GM19023 (cell line): Measurements from ENCODE around the gene HEATR5A.
"Not testable (repeated sequence)": the region's sequence is repeated elsewhere in the genome, so short reads cannot be mapped to it uniquely, and the experiment has no call there.

Source experiments
- ATAC-seq: cut with Tn5 transposase; IDR thresholded peaks from one replicate; pipeline ENCODE4 v1.9.1; 2021; ENCODE audit warnings: mild to moderate bottlenecking, moderate library complexity; ENCODE audit not compliant: unreplicated experiment

Gene HEATR5A

DNA sequence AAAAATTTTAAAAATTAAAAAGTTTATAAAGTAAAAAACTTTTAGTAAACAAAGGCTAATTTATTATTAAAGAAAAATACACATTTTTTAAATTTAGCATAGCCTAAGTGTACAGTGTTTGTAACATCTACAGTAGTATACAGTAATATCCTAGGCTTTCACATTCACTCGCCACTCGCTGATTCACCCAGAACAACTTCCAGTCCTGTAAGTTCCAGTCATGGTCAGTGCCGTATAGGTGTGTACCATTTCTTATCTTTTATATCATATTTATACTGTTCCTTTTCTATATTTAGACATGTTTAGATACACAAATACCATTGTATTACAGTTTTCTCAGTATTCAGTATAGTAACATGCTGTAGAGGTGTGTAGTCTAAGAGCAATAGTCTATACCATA, 28.9 kb downstream of the HEATR5A start:
- no peak for ATAC-seq

DNA sequence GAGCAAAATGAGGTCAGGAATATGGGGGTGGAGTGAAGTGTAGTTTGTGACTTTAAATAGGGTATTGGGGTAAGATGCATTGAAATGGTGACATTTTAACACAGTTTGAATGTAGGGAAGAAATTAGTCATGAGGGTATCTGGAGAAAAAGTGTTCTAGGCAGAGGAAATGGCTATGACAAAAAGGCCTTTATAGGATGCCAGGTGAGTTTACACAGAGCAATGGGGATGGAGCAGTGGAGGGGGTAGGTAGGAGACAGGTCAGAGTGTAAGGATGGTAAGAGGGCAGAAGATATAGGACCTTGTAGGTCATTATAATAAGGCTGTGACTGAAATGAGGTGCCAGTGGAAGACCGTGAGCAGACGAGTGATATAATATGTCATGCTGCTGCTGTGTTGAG, 30.4 kb downstream of the HEATR5A start:
- ATAC-seq = no peak

DNA sequence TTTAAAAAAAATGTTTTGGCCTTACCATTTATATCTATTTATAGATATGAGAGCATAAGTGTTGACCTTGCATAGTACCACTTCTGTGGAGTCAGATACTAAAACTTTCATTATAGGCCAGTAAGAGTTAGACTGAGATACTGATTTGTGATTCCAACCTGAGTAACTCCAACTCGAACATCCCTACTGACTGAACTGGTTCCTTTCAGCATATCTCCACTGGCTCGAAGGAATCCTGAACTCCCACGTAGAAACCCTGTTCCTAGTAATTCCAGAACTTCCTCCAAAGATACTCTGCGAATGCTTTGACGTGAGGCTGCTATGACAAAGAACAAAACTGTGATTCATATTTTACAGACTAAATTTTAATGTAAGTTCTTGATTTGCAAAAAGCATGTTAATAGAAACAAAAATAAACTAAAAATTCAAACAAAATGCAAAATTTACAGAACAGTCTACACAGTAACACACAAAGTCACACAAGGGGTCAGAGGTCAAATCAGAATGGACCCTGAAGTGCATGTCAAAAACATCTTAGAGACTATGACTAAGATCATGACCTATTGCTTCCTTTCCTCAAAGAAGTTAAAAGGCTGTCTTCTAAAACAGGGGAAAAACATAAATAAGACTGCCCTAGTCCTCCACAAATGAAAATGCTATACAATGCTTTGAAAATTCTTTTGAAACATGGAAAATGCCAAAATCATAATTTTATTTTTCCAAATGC, 31.5 kb downstream of the HEATR5A start:
- no peak for ATAC-seq

DNA sequence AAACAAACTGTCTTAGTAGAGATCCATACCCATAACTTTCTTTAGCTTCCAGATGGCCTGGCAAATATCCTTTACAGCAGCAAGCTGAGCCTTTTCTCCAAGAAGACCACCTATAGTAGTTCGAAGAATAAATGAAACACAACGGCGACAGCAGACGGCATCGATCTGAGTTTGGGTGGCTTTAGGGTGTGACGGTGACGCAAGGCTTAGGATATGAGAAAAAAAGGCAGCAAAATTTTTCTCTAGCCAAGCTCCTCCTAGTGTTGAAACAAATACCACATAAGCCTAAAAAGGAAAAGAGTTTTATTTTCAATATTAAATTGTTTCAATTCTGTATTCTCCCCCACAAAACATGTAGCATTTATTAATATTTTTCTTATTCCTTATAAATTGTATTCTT, 33.3 kb downstream of the HEATR5A start:
- no peak for ATAC-seq

DNA sequence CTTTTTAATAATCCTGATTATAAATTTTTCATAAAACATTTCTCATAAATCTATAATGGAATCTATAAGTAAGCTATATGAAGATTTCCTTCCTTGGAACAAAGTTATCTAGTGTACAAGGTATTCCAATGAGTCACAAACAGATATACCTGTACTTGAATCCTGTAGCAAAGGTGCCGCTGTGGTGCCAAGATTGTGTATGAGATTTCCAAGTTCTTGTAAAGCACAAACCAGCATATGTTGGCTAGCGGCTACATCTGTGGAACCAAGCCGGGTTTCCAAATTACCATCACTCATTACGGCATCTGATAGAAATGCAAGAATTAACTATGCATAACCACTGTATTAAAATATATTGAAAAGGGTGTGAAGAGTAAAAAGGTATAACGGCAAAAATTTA, 34.1 kb downstream of the HEATR5A start:
- ATAC-seq = no peak

DNA sequence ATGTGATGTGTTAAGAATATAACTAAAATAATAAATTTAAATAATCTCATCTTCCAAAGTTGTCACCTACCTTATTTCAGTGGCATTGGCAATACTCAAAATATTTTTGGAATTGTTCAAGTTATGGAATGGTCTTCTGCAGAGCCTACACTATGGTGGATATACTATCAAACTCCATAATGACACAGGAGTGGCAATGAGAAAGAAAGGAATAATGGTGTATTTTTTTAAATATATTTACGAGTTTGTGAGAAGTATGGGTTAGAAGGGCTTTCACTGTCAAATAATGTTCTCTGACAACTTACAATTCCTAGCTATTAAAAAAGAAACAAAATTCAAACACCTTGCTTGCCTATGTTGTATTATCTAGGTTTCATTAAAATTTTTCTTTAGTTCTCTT, 38.1 kb downstream of the HEATR5A start:
- ATAC-seq = no peak

DNA sequence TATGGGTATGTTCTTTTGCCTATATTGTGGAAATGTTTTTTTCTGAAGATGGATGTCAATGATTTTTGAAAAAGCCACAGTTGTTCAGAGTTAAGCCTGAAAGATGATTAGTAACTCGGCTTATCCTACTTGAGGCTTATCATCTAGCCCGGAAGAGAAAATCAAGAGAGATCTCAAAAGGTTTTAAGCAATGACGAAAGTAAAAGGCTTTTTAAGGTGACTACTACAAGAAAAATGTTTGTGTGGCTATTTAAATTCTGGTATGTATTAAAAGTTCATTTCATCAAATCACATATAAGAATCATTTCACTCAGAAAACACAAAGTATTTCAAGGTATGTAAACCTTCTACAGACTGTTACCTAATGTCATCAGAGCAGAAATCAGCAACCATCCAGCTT, 40.2 kb downstream of the HEATR5A start:
- ATAC-seq = no peak

DNA sequence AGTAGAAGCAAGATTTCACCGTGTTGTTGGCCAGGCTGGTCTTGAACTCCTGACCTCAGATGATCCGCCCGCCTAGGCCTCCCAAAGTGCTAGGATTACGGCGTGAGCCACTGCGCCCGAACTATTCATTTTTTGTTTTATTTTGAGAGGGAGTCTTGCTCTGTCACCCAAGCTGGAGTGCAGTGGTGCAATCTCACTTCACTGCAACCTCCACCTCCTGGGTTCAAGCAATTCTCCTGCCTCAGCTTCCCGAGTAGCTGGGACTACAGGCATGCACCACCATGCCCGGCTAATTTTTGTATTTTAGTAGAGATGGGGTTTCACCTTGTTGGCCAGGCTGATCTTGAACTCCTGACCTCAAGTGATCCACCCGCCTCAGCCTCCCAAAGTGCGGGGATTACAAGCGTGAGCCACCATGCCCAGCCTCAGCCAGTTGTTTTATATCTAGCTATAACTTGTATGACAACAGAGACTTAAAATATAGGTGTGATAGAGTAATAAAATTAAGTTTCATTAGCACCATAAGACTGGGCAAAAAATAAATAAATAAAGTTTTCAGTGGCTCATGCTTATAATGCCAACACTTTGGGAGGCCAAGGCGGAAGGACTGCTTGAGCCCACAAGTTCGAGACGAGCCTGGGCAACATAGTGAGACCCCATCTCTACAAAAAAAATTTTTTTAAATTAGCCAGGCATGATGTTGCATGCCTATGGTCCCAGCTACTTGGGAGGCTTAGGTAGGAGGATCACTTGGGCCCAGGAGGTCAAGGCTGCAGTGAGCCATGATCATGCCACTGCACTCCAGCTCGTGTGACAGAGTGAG, 41.0 kb downstream of the HEATR5A start:
- not testable (repeated sequence) for ATAC-seq

DNA sequence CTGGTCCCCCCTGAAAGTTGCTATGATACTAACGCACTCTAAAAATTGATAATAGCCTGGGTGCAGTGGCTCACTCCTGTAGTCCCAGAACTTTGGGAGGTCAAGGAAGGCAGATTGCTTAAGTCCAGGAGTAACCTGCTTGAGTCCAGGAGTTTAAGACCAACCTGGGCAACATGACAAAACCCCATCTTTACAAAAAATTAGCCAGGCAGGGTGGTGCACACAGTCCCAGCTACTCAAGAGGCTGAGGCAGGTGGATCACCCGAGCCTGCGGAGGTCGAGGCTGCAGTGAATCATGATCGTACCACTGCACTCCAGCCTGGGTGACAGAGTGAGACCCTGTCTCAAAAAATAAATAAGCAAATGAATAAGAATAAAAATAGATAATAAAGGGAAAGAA, 42.9 kb downstream of the HEATR5A start:
- ATAC-seq = no peak

DNA sequence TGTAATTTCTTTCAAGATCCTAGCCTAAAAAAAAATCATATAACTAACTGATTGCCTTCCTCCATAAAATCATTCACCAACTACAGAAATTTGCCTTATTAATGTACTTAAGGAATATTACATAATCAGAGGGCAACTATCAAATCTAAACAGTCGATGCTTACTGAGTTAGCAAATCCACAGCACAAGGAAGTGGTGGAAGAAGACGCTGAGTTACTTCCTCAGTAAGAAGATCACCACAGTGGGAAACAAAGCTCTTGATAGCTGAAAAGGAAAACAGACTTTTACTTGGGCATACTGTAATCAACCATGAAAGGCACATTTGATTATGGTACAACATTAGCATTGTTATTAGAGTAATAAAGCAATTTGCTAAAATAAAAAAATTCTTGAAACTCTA, 48.7 kb downstream of the HEATR5A start:
- ATAC-seq = no peak

DNA sequence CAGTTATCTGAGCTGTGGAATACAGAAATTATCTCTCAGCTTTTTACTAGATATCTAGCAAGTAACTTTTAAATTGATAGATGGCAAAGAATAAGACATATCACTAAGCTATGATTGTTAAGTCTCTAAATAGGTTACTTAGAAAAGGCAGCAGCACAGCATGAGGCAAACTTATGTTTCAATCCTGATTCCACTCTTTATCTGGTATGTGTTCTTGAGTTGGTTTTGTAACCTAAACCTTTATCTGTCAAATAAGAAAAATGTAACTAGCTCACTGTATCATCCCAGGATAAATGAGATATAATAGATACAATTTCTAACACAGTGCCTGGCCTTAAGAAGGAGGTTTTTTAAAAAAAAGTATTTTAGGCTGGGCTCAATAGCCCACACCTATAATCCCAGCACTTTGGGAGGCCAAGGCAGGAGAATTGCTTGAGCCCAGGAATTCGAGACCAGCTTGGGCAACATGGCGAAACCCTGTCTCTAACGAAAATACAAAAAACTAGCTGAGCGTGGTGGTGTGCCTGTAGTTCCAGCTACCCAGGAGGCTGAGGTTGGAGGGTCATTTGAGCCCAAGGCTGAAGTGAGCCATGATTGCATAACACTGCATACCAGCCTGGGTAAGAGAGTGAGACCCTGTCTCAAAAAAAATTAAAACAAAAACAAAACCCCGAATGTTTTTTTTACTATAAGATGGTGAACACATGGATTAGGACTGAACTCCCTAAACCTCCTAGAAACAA, 56.8 kb downstream of the HEATR5A start:
- no peak for ATAC-seq

DNA sequence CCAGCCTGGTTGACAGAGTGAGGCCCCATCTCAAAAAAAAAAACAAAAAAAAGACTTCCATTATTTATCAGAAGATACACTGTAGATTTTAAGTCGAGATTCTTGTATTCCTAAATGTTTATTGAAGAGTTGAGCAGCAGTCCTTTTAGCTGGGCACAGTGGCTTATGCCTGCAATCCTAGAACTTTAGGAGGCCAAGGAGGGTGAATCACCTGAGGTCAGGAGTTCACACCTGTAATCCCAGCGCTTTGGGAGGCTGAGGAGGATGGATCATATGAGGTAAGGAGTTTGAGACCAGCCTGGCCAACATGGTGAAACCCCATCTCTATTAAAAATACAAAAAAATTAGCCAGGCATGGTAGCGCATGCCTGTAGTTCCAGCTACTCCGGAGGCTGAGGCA, 57.6 kb downstream of the HEATR5A start:
- no peak for ATAC-seq

DNA sequence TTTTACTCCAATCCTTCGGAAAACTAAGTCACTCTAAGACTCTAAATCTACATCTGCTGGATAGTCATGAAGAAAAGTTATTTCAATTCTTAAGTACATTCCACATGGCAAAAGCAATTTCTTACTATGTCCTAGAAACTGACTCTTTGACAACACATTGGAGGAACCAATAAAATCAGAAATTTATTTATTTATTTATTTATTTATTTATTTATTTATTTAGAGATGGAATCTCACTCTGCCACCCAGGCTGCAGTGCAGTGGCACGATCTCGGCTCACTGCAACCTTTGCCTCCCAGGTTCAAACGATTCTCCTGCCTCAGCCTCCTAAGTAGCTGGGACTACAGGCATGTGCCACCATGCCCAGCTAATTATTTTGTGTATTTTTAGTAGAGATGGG, 58.6 kb downstream of the HEATR5A start:
- not testable (repeated sequence) for ATAC-seq

DNA sequence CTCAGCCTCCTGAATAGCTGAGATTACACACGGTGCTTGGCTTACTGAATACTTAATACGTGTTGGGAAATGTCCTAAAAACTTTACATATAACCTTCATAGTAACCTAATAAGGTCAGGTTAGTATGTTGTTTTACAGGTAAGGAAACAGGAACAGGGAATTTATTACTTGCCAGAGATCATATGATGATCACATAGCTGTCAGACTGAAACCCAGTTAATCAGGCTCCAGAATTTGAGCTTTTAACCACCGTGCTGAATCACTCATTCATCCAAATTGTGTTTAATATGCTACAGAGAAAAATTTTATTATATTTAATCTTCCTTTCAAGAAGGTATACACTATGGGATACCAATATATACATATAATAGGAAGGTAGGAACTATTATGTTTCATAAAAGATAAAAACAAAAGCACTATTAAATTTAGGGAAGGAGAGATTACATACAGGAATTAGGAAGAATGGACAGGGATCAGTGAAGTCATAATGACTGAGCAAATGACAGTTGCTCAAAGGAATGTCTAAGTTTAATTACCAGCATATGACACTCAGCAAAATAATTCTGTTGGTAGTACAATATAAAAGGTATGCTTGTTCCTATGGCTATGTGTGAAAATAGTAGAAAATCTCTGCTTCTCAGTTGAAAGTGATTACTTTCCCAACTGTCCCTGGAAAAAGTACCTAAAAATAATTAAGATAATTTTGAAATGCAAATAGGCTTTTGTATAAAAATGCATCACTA, 59.3 kb downstream of the HEATR5A start:
- no peak for ATAC-seq

DNA sequence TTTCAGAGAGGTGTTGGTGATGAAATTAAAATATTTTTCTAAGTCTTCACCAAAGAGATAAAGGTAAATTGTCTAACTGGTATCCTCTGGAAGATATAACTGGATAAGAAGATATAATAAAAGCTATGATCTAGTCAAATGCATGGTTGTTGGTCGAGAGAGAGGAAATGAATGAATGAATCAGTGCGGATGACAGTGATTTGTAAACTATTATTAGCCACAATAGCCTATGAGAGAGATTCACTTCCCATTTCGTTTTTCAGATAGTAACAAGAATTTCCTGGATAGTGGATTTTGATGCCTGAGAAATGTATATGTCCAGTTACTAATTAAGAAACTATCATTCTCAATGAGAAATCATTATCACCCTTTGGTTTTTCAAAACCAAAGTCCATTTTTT, 63.1 kb downstream of the HEATR5A start:
- no peak for ATAC-seq

DNA sequence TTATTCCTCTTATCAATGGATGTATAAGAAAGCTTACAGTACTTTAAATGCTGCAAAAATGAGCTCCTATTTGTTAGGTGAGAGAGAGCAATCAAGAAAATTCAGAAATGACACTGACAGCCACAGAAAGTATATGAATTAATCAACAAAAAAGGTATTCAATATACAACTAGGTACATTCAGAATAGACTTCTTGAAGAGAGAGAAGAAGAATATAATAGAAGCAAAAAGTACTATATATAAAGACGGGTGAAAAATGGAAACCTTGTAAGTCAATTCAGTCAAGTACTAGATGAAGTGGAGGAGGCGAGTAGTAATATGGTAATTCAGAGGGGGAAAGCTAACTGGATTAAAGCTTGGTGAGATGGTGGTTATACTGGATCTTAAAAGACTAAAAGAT, 74.3 kb downstream of the HEATR5A start:
- ATAC-seq = no peak

DNA sequence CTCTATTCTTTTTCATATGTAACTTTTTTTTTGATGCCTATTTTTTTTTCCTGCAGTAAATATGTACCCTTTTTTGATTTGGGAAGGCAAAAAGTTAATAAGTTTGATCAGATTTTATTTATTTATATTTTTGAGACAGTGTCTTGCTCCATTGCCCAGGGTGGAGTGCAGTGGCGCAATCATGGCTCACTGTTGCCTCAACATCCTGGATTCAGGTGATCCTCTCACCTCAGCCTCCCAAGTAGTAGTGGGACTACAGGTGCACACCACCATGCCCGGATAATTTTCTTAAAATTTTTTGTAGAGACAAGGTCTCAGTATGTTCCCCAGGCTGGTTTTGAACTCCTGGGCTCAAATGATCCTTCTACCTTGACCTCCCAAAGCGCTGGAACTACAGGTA, 79.1 kb downstream of the HEATR5A start:
- ATAC-seq = no peak

DNA sequence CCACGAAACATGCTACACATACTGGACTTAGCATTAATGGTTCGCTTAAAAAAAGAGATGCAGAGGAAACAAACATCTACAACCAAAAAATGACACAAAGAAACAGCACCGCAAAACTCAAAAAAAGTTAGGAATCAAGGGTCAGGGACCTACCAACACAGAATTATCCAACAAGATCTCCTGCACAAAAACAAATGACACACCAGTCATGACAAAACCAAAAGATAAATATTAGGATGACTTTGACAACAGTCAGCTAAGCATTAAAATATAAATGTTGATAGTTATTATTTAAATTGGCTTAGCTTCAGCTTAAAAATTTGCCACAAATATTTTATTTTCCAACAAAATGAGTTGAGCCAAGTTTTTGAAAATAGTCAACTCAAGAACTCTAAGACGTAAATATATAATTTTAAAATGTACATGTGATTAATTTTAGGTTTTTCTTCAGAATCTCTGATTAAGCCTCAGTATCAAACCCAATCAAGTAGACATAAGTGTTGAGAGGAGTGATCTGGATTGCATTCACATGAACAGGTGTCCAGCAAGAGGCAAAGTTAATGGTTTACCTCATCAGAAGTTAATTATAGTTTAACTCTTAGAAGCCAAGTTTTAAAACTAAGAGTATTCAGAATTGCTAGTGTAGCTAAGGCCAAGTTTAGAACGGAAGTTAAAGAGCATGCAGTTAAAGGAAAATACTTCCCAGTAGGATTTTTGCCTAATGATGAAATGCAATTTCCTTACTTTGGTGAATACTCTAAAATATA, 79.9 kb downstream of the HEATR5A start:
- no peak for ATAC-seq

DNA sequence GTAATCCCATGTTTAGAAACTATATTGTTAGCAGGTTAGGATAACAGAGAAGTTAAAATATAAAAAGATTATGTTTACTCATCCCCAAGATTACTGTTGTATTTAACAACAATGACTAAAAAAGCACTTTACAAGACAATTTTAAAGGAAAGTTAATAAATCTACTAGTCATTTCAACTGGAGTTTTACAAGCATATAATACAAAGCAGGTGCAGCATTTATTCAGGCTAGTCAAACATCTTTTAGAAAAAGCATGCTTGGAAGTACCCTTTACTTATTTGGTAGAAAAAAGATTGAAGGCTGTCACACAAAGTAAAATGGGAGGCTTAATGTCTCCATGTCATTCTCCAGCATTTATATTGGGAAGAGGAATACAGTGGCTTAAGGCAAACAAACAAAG, 80.6 kb downstream of the HEATR5A start:
- no peak for ATAC-seq

DNA sequence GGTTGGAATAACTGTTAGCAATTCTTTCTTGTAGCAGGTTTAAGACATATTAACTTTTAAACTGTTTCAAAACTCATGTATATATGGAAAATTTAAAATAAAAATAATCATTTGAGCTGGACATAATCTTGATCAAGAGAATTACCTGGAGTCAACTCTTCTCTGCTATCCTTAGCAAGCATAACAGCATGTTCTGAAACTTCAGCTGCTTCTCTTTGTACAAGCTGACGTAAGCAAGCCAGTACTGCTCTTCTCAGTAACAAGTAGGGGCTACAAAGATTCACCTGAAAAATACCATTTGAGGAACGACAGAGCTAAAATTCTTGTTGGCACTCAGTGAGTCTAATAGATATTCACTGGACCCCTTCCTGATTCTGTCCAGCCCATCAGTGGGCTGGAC, 83.0 kb downstream of the HEATR5A start:
- no peak for ATAC-seq
